HG02678 (cell line): ENCODE results near the gene NSD2.

Experiments used
- ATAC-seq: cut with Tn5 transposase; IDR thresholded peaks from one replicate; pipeline ENCODE4 v1.9.1; 2021; ENCODE audit warnings: mild to moderate bottlenecking, moderate library complexity; ENCODE audit not compliant: unreplicated experiment

The NSD2 gene

DNA sequence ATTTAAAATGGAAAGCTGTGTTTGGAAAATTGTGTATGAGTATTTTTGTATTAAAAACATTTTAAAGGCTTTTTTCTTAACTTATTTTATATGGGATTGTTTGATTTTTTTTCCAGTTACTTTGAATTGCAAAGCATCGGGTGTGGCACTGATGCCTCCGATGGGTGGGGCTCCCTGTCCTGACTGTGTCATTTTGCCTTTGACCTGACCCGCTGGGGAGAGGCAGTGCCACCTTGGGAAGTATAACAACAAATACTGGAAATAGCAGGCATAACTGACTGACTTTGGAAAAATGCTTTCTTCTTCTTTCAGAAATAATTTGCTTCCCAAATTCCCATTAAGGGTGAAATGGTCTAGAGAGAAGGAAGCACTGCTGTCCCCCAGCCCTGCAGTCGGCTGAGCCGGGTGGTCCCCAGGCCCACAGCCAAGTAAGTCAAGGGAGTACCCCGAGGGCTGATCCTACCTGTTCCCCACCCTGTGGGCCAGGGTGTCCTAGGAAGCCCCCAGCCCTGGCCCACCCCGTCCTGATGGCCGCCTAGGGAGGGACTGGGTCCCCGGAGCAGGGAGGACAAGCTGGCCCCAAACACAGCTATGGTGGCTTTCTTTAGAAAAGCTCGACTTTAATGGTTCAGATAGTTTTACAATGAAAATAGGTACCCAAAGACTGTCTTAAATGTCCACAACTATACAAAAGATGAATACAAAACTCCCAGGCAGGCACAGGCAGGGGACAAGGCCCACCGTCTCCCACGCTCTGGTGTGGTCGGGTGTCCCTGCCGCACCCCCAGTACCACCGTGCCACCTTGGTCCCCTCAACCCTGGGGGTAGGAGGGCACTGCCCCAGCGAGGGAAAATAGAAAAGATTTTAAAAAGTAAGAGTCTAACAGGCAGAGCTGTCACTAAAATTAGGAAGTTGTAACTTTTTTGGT, 111.2 kb downstream of the NSD2 start:
- ATAC-seq: no peak

GRCh38 chr4:1983053-1983845, 112.1 kb downstream of the NSD2 start:
- no peak for ATAC-seq

DNA sequence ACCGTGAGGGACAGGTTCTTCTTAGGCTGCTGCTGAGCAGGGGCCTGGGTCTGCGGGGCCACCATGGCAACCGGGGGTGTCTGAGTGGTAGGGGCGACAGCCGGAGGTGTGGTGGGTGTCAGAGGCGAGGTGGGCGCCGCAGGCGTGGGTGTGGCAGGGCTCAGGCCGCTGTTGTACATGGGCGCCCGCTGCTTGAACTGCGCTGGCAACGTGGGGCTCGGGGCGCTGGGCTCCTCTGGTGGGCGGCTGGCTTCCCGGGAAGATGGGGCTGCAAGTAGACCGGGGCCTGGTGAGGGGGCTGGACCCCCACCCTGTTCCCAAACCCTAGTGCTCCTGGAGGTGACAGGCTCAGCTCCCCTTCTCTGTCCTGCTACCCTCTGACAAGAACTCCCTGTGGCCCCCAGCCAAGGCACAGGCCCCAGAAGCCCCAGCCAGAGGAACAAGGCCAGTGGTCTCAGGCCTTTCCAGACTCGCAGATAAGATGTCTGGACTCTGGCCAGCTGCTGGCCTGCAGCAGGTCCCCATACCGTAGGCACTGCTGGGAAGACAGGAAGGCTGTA, 112.7 kb downstream of the NSD2 start:
- ATAC-seq: no peak

DNA sequence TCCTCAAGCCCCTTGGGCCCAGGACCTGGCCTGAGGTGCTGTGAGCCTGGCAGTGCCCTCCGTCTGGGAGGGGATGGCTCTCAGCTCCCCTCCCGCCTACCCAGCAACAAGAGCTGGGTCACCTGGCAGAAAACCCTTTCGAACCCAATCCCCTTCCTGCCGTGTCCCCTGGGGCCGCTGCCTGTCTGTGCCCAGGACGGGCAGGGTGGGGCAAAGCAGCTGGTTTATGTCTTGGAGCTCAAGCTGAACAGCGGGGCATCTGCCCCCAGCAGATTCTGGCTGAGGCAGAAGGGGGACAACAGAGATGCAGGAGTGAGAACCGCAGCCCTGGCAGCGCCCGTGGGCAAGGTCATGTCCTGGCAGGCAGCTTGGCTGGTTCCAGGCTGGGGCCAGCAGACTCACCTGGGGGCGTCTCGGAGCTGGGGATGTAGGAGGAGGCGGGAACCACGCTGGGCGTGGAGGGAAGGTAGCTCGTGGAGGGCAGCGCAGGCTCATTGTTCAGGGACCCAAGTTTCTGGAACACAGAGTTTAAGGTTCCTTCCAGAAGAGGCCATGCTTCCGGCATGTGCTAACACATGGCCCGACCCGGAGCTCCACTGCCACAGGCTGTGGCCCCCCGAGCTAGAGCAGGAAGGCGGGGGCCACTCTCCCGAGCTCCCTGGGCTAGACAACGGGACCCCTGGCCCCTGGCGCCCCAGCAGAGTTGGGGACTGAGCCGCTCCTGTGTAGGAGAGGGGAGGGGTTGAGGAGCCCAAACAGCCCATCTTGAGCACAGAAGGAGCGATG, 113.4 kb downstream of the NSD2 start:
- ATAC-seq: no peak

- no peak for ATAC-seq
Measured at GRCh38 chr4:1985294-1985693, 114.1 kb downstream of the NSD2 start.

GRCh38 chr4:1985780-1986577, 114.8 kb downstream of the NSD2 start:
- ATAC-seq: no peak

DNA sequence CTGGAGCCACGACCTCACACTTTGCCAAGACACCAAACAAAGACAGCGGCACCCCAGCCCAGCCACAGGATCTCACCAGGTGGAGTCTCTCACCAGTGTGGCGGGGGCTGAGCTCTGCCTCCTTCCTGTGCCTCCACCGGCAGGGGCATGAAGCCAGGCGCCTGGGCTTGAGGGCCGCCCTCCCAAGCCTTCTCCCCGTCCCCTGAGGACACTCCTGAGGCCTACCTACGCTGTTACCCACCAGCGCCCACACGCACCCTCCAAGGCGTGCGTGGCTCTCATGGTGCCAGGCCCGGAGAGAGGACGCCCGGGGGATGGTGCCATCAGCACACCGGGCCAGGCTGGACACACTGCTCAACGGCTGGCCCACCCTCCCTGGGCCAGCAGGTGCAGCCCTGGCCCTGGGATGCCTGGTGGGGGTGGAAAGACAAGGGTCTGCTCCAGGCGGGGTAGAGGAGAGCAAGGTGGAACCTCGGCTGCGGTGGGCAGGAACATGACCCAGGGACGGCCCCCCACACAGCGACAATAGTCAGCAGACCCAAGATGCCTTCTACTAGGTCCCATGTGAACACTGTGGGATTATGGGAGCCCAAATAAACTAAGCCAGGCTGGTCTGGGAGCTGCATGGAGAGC, 115.5 kb downstream of the NSD2 start:
- ATAC-seq: no peak

DNA sequence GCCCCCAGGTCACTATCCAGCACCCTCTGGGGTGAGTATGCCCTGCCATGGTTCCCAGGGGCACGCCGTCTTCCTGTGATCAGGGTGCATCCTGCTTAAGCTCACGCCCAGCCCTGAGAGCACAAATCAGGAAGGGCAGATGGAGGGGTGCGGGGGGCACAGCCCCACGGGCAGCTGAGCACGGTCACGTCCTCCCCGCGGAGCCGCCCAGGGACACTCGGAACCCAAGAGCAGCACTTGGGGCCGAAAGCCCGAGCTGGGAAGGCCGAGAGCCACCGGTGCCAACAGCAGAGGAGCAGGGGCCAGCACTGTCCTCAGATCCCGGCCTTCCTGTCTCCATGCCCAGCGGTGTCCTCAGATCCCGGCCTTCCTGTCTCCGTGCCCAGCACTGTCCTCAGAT, 116.1 kb downstream of the NSD2 start:
- no peak for ATAC-seq

DNA sequence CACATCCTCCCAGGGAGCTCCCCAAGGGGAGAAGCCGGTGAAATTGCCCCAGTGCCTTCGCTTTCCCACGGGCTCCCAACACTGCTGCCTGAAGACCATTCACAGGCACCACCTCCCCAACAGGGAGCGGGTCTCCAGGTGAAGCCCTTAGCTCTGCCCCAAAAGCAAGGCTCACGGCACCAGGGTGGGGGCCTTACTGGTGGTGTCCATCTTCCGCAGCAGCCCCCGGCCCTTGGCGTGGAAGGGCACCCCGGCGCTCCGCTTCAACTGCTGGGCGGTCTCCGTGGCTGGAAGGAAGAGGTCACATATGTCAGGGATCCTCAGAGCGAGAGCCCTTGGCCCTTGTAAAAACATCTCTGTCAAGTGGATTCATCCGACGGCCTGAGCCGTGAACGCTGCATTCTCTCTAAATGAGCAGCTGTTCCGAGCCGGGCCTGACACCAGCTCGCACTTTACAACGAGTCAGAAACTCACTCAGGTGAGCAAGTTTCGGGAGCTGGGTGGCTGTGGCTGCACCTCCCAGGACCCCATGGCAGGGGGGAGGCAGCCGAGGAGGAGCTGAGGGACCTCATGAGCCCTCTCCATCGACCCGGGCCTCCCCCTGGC, 116.6 kb downstream of the NSD2 start:
- ATAC-seq: no peak

DNA sequence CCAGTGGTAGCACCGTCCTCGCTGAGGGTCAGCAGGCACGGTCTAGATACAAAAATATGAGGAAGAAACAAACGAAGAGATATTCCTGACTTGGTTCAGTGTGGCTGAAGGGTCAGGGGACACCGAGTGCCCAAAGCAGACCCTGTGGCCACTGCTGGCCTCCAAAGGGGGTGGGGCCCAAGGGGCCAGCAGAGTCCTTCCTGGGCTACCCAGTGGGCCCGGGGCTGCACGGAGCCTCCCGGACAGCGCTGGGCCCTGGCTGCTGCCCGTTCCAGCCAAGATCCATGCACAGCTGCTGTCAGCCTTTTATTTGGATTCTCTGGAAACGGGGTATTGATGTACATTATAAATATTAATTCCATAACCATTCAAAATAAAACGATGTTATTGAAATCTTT, 117.1 kb downstream of the NSD2 start:
- no peak for ATAC-seq

- no peak for ATAC-seq
Measured at GRCh38 chr4:1989533-1990347, 118.5 kb downstream of the NSD2 start.

DNA sequence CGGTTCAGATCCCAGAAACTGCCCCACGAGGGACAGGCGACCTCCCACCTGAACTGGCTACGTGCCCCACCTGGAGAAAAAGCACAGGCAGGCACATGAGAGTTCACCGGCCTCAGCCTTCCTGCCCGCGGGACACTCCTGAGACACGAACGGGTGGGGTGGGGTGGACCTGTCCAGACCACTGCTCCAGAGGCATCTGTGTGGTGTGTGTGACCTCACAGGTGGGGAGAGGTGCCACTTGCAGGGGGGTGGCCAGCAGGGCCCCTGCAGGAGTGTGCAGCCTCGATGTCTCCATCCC, 119.1 kb downstream of the NSD2 start:
- no peak for ATAC-seq

- ATAC-seq: no peak
Measured at GRCh38 chr4:1990676-1991075, 119.5 kb downstream of the NSD2 start.

DNA sequence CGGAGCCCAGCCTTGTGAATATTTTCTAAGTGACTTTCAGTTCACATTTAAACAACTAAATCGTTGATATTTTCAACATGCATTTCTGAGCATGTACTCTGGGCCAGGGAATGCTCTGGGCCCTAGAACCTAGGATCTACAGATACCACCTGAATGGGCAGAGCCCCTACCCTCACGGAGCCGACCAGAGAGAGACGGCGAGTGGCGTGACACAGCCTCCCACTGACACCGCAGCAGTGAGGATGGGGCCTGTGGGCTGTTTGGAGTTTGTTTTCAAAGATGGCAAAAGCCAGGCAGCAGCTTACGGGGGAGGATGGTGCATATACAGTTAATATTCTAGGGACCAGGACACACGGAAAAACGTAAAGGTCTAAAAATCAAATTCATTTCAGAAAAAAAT, 119.9 kb downstream of the NSD2 start:
- no peak for ATAC-seq

DNA sequence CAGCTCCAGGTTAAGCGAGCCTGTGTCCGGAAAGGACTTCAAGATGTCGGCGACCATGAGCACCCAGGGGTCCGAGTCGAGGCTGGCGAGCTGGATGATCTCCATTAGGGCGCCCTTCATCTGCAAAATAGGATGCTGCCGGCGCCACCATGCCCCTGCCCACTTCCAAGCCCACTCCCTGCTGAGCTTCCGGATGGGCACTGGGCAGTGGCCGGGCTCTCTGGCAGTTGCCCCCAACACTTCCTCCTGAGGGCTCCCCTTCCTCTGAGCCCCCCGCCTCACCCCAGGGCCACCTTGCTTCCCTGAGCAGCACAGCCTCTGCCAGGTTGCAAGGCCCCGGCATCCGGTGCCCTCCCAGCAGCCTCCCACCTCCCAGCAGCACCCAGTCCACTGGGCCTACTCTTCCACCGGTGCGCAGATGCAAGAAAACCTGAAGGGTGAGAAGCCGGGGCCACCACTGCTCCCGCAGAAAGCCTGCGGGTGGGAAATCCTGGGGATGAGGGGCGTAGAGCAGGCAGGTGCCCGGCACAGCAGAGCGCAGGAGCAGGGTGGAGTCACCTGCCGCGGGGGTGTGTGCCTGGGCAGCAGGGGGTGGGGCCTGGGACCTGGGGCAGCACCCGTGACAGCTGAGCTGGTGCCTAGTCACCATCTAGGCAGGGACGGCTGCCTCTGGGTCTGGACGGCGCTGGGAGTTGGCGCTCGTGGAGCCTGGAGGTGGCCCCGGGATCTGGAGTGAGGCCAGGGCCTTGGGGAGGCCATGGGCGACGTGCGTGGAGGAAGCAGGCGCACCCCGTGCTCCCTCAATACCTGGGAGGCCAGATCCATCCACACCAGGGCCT, 120.6 kb downstream of the NSD2 start:
- ATAC-seq: no peak

GRCh38 chr4:1992468-1993168, 121.4 kb downstream of the NSD2 start:
- no peak for ATAC-seq

GRCh38 chr4:1993169-1993516, 122.0 kb downstream of the NSD2 start:
- no peak for ATAC-seq
